ENCODE measurements around the gene HTT. TPM values are rescaled to one million over a fixed set of nuclear protein-coding genes. Genes with fewer than 3 reads are reported as not detected.

HTT gene
- total RNA-seq, 1 experiment from 2014 or later = 64.4 TPM

GRCh38 chr4:3116955-3117354 is 42.5 kb downstream of the HTT start:
- no peaks in the 10 kb centered on the region for H3K9me3 ChIP-seq (ENCODE audit: control insufficient read depth, low read depth, low read length)
- no peak overlapping the region for H3K4ac ChIP-seq (ENCODE audit: low read depth, low read length)
- Mint-ChIP-seq H3K4me3 (no peak overlapping the region), H3K9me3 (peaks cover 0 to 3% of the 10 kb centered on the region in 2 experiments; a peak in 2 of 5 replicates), H3K27me3 (ENCODE audit: low read depth) (no peaks in the 10 kb centered on the region), H3K4me1 (peaks cover 2% of the 10 kb centered on the region in 2 experiments; a peak in 2 of 4 replicates), H3K36me3 (ENCODE audit: insufficient read depth in 1 of 3, low read depth in 3 of 3) (peaks cover 60 to 91% (median 86%) of the 10 kb centered on the region in 3 experiments), H3K27ac (no peak overlapping the region)
- WGBS (ENCODE audit: extremely low coverage, insufficient read length, low lambda C conversion rate) = 100% methylated on average over 1 of the region's 2 CpGs
- H2BK12ac ChIP-seq (ENCODE audit: insufficient read length, low read depth, low read length) = no peak overlapping the region
- TF ChIP-seq CTCF (conservative IDR thresholded peaks at IDR 0.05) = no peak
- DNase-seq = no peak
- H4K20me1 ChIP-seq (ENCODE audit: control insufficient read depth, insufficient read depth, insufficient read length) = no peaks in the 10 kb centered on the region
- H3K27me3 ChIP-seq (ENCODE audit: insufficient read depth, low read length) = no peaks in the 10 kb centered on the region; the same call in 1 of the 2 replicates
- H2AK5ac ChIP-seq (ENCODE audit: insufficient read length, low read length) = no peak overlapping the region
- H3K79me1 ChIP-seq (ENCODE audit: insufficient read depth, low read depth, low read length, poor library complexity, severe bottlenecking) = no peaks in the 10 kb centered on the region
- no peaks in the 10 kb centered on the region for H3K4me1 ChIP-seq (ENCODE audit: insufficient read depth, low read length)
- H4K8ac ChIP-seq (replicated peaks; ENCODE audit: insufficient read length, low read depth, low read length) = no peak overlapping the region
- H3K79me2 ChIP-seq (ENCODE audit: insufficient read depth, low read length) = no peaks in the 10 kb centered on the region
- H2BK5ac ChIP-seq (ENCODE audit: insufficient read length, low read length) = no peak overlapping the region
- H3K23me2 ChIP-seq (ENCODE audit: insufficient read length, low read depth, low read length, poor library complexity, severe bottlenecking) = no peaks in the 10 kb centered on the region
- no peak overlapping the region for H2AFZ ChIP-seq (ENCODE audit: low read length)
- no peak overlapping the region for H2BK20ac ChIP-seq (ENCODE audit: low read depth, low read length, poor library complexity, severe bottlenecking)
- no peak overlapping the region for H3K14ac ChIP-seq (ENCODE audit: insufficient read depth, low read length)
- H3K27ac ChIP-seq (ENCODE audit: insufficient read length, low read depth, low read length) = no peak overlapping the region
- no peak overlapping the region for H3K56ac ChIP-seq (ENCODE audit: insufficient read length, low read depth, low read length)
- H2BK15ac ChIP-seq (ENCODE audit: low read depth, low read length) = no peak overlapping the region
- H4K5ac ChIP-seq (ENCODE audit: insufficient read length, low read depth, low read length) = no peak overlapping the region
- no peak overlapping the region for H3K23ac ChIP-seq (ENCODE audit: insufficient read length, low read depth, low read length)
- no peak overlapping the region for H2BK120ac ChIP-seq (ENCODE audit: low read depth, low read length, poor library complexity, severe bottlenecking)
- no peak overlapping the region for H3K18ac ChIP-seq (ENCODE audit: insufficient read length, low read depth, low read length)
- H4K91ac ChIP-seq (ENCODE audit: insufficient read length, low read depth, low read length) = no peak overlapping the region
- no peak overlapping the region for H3T11ph ChIP-seq (ENCODE audit: low read length)
- no peak overlapping the region for H3K4me2 ChIP-seq (ENCODE audit: insufficient read depth, insufficient read length, low read length)
- no peak overlapping the region for H3K9ac ChIP-seq (ENCODE audit: extremely low read depth, insufficient read length, low read length)
